Spleen (tissue), 11 donors: ENCODE measurements around the gene ELFN2. TPM values are rescaled to one million over a fixed set of nuclear protein-coding genes. Genes with fewer than 3 reads are reported as not detected.

ENCODE experiments used
- DNase-seq: peaks from one replicate; pipeline ENCODE4 v3.0.0-alpha.2; 2020
- H3K27ac ChIP-seq, 8 donors: fragments of 200-600 bp; sonication (generic) in 7 of 8; 1 replicate in 4 of 8; 2 replicates in 4 of 8; pipeline versions ENCODE4 v1.5.0 to v1.8.0; 2016 to 2021; ENCODE audit warnings: inconsistent platforms in 4 of 8, mild to moderate bottlenecking in 4 of 8, moderate library complexity in 1 of 8
- H3K27me3 ChIP-seq, 7 donors: fragments of 200-600 bp; sonication (generic) in 6 of 7; replicated peaks in 1 of 7; 1 replicate in 4 of 7; 2 replicates in 3 of 7; pipeline versions ENCODE4 v1.5.0 to v1.8.0; 2016 to 2021; ENCODE audit warnings: inconsistent platforms in 3 of 7, mild to moderate bottlenecking in 1 of 7
- H3K36me3 ChIP-seq, 6 donors: fragments of 200-600 bp; sonication (generic) in 5 of 6; 1 replicate in 4 of 6; 2 replicates in 2 of 6; pipeline versions ENCODE4 v1.5.0 to v1.8.0; 2016 to 2021; ENCODE audit warnings: inconsistent platforms in 2 of 6
- H3K4me1 ChIP-seq, 6 donors: fragments of 200-600 bp; sonication (generic) in 5 of 6; 1 replicate in 3 of 6; 2 replicates in 3 of 6; pipeline versions ENCODE4 v1.5.0 to v1.8.0; 2016 to 2021; ENCODE audit warnings: inconsistent platforms in 3 of 6
- H3K4me3 ChIP-seq, 8 donors: fragments of 200-600 bp; sonication (generic) in 7 of 8; 1 replicate in 4 of 8; 2 replicates in 4 of 8; pipeline versions ENCODE4 v1.5.0 to v1.8.0; 2016 to 2021; ENCODE audit warnings: inconsistent platforms in 4 of 8, mild to moderate bottlenecking in 4 of 8, moderate library complexity in 2 of 8
- H3K9me3 ChIP-seq, 8 donors: fragments of 200-600 bp; sonication (generic) in 7 of 8; 1 replicate in 4 of 8; 2 replicates in 4 of 8; pipeline versions ENCODE4 v1.5.0 to v1.8.0; 2016 to 2021; ENCODE audit warnings: inconsistent platforms in 4 of 8
- POLR2A ChIP-seq, 3 donors: fragments of 450-650 bp; IDR thresholded peaks; one replicate each; pipeline ENCODE4 v1.5.1; 2017; ENCODE audit warnings: antibody characterized with exemption in 3 of 3, mild to moderate bottlenecking in 1 of 3
- POLR2AphosphoS5 ChIP-seq, 3 donors: sonication (generic); formaldehyde crosslinking; IDR thresholded peaks; one replicate each; pipeline ENCODE4 v1.5.1; 2017; ENCODE audit warnings: antibody characterized with exemption in 3 of 3
- WGBS, 5 donors: extraction: QIAGEN DNeasy Blood & Tissue Kit in 3 of 5; methylation state at CpG; one replicate each; pipeline versions ENCODE4 v1.1.5 to v1.1.7; 2013 to 2018; 5-methylcytosine and 5-hydroxymethylcytosine counted together
- intact Hi-C: fragments of 100-400 bp; cut with DNase I; formaldehyde crosslinking; loops from one replicate; pipeline ENCODE4 v1.15.0; 2023; ENCODE audit warnings: low total_unique reads
- polyA plus RNA-seq, 3 donors: library from polyadenylated mRNA; stranded (reverse); fragments of 200-250 nt; gene quantifications; one replicate each; pipeline ENCODE4 v1.2.1, GENCODE V29; 2013
- total RNA-seq, 7 donors: library from RNA; depleted of rRNA in 3 of 7; stranded (reverse); fragments of >200 nt in 3 of 7; fragmentation: NEBNext Ultra II Directional in 4 of 7; extraction: Animal tissue kit (Norgen Biotek cat#: 25700) in 4 of 7; gene quantifications; one replicate each; pipeline versions ENCODE4 v1.1.0 to v1.2.1, GENCODE V29; 2016 to 2021
- TF ChIP-seq, protein P1 (sequence below), 11 experiments: fragments of 200-600 bp in 7 of 11; fragments of 450-650 bp in 4 of 11; sonication (generic) in 4 of 11; IDR thresholded peaks in 8 of 11; conservative IDR thresholded peaks in 3 of 11; 1 replicate in 7 of 11; 2 replicates in 4 of 11; pipeline versions ENCODE4 v1.4.0 to v1.8.0; 2016 to 2021; ENCODE audit warnings: antibody characterized with exemption in 11 of 11, inconsistent platforms in 4 of 11, mild to moderate bottlenecking in 1 of 11
- donor health status: healthy with polysubstance abuse.
- donor health status: DM: no; HTN: no; CAD: no; lungs with moderate emphysema.
- donor health status: DM: no; HTN: no; CAD: no.
- donor health status: Bipolar disorder and iron deficiency.
- donor health status: healthy.
- donor health status: DM: no; HTN: no; CAD: no.
- donor health status: DM: yes; HTN: yes; CAD: no.

The ELFN2 gene
- total and polyA plus RNA-seq, 10 donors: 0.02 to 0.19 (median 0.07) TPM; not detected in 1

DNA sequence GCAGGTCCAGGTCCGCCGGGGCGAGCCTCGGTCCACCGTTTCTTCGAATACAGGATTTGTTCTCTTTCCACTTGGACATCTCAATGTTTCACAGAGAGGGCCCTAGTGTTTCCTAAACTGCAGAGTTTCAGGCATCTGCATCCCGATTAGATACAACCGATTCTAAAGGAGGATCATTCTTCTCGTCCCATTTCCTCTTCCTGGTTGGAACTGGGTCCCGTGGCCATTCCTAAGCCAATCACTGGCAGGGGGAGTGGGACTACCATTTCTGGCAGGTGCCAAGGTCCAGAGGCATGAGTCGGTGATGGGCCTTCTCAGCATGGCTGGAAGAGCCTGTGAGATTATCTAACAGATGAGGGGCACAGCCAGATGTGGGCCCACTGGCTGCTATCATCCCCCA is 68.9 kb downstream of the ELFN2 start:
- TF ChIP-seq, protein P1, sequence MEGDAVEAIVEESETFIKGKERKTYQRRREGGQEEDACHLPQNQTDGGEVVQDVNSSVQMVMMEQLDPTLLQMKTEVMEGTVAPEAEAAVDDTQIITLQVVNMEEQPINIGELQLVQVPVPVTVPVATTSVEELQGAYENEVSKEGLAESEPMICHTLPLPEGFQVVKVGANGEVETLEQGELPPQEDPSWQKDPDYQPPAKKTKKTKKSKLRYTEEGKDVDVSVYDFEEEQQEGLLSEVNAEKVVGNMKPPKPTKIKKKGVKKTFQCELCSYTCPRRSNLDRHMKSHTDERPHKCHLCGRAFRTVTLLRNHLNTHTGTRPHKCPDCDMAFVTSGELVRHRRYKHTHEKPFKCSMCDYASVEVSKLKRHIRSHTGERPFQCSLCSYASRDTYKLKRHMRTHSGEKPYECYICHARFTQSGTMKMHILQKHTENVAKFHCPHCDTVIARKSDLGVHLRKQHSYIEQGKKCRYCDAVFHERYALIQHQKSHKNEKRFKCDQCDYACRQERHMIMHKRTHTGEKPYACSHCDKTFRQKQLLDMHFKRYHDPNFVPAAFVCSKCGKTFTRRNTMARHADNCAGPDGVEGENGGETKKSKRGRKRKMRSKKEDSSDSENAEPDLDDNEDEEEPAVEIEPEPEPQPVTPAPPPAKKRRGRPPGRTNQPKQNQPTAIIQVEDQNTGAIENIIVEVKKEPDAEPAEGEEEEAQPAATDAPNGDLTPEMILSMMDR (IDR thresholded peaks at IDR 0.05 in 8 of 11, conservative IDR thresholded peaks at IDR 0.05 in 3 of 11): no peak
- no peak for TF ChIP-seq POLR2A (IDR thresholded peaks at IDR 0.05)
- TF ChIP-seq POLR2AphosphoS5 (IDR thresholded peaks at IDR 0.05): no peak
- WGBS, 5 donors: 87 to 95% (median 90%) methylated on average over 11 of the region's 11 CpGs
- Histone ChIP-seq H3K4me3 (no peak overlapping the region), H3K36me3 (no peaks in the 10 kb centered on the region), H3K9me3 (no peaks in the 10 kb centered on the region), H3K27me3 (peaks cover 0 to 11% (median 0%) of the 10 kb centered on the region in 7 donors), H3K27ac (no peak overlapping the region), H3K4me1 (no peaks in the 10 kb centered on the region)
- DNase-seq: no peak
- intact Hi-C loops: no loop called here

DNA sequence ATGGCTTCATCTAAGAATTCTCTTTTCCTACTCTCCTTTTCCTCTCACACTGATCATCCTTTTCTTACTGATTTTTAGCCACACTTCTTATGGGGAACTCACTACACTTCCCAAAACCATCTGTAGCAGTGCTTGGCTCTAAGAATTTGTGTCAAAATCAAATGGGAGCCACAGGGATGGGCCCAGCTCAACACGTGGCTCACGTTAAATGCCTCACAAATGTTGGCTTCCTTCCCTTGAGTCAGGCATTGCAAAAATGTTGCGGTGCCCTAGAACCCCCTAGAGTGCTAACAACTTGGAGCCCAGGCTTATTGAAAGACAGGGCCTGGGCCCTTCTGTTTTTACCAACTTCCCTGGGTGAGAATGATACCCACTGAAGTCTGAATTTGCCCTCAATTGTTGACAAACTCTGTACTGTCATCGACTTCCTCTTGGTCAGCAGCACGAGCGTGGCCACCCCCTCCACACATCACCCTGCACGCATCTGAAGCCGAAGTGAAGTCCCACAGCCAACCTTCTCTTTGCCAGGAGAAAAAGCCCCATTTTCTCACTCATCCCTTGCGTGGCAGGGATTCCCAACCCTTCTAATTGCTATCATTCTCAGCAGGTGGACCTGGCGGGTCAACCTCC is 69.7 kb downstream of the ELFN2 start:
- Histone ChIP-seq H3K4me3 (no peak overlapping the region), H3K4me1 (no peaks in the 10 kb centered on the region), H3K9me3 (no peaks in the 10 kb centered on the region), H3K27me3 (peaks cover 0 to 19% (median 0%) of the 10 kb centered on the region in 7 donors), H3K36me3 (no peaks in the 10 kb centered on the region), H3K27ac (no peak overlapping the region)
- intact Hi-C loops: no loop called here
- WGBS, 5 donors: 74 to 86% (median 78%) methylated on average over 10 of the region's 10 CpGs
- DNase-seq: no peak
- TF ChIP-seq, protein P1 (IDR thresholded peaks at IDR 0.05 in 8 of 11, conservative IDR thresholded peaks at IDR 0.05 in 3 of 11): no peak
- TF ChIP-seq POLR2A (IDR thresholded peaks at IDR 0.05): no peak
- no peak for TF ChIP-seq POLR2AphosphoS5 (IDR thresholded peaks at IDR 0.05)

DNA sequence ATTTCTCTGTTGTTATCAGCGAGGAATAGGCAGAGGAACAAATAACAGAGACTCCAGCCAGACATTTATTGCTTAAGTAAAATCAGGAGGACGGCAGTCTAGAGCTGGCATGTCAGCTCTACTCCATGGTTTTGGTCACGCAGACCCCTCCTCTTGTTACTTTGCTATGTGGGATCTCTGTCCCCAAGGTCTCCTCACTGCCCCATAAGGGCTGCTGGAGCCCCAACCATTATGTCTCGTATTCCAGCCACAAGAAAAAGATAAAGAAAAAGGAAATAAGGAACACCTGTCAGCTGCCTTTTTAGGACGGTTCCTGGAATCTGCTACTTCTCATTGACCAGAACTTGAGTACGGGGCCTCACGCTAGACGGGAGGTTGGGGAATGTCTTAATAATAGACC is 70.4 kb downstream of the ELFN2 start:
- intact Hi-C loops: no loop called here

DNA sequence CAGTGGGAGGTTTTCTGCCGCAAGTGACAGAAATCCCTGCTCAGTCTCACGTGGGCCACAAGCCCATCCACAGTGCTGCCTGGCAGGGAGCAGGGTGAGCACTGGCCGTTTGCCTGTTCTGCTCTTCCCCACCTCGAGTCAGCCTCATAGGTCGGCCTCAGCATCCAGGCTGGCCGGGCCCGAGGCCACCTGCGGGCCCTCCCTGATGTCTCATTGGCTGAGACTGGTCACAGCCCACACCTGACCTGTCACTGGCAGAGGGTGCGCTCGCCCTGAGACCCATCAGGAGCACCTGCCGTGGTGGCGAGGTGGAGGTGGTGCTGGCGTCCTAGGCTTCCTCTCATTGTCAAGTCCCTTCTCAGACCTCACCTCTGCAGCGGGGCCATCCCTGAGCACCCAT is 72.1 kb downstream of the ELFN2 start:
- H3K4me1 ChIP-seq: no peaks in the 10 kb centered on the region
- H3K9me3 ChIP-seq: no peaks in the 10 kb centered on the region
- intact Hi-C loops: no loop called here
- H3K4me3 ChIP-seq: no peak overlapping the region
- no peaks in the 10 kb centered on the region for H3K36me3 ChIP-seq
- no peak for DNase-seq
- peaks cover 0 to 28% (median 0%) of the 10 kb centered on the region in 7 donors for H3K27me3 ChIP-seq
- H3K27ac ChIP-seq: no peak overlapping the region
- TF ChIP-seq, protein P1 (IDR thresholded peaks at IDR 0.05 in 8 of 11, conservative IDR thresholded peaks at IDR 0.05 in 3 of 11): no peak
- TF ChIP-seq POLR2AphosphoS5 (IDR thresholded peaks at IDR 0.05) (no peak), POLR2A (IDR thresholded peaks at IDR 0.05) (no peak)
- 79 to 91% (median 85%) methylated on average over 9 to 14 of the region's 14 CpGs for WGBS, 5 donors

More for the DNA sequence above, 70.4 kb downstream of the ELFN2 start:
- WGBS, 5 donors: 71 to 91% (median 74%) methylated on average over 8 of the region's 8 CpGs
- Histone ChIP-seq H3K9me3 (no peaks in the 10 kb centered on the region), H3K4me3 (no peak overlapping the region), H3K27ac (no peak overlapping the region), H3K4me1 (no peaks in the 10 kb centered on the region), H3K36me3 (no peaks in the 10 kb centered on the region), H3K27me3 (peaks cover 0 to 19% (median 0%) of the 10 kb centered on the region in 7 donors)
- TF ChIP-seq POLR2A (IDR thresholded peaks at IDR 0.05) (no peak), POLR2AphosphoS5 (IDR thresholded peaks at IDR 0.05) (no peak)
- no peak for DNase-seq
